Esophagus squamous epithelium (tissue), 5 donors: ENCODE measurements around the gene SPAM1. TPM values are rescaled to one million over a fixed set of nuclear protein-coding genes. Genes with fewer than 3 reads are reported as not detected.

ENCODE experiments used
- DNase-seq: peaks from one replicate; lab custom pipeline; 2025; lab: John Stamatoyannopoulos, UW
- H3K27ac ChIP-seq, 4 donors: fragments of 200-600 bp; sonication (generic); one replicate each; pipeline ENCODE4 v1.5.1; 2016 to 2019; ENCODE audit warnings: mild to moderate bottlenecking in 1 of 4
- H3K27me3 ChIP-seq, 4 donors: fragments of 200-600 bp; sonication (generic); 1 replicate in 3 of 4; 2 replicates in 1 of 4; pipeline versions ENCODE4 v1.5.1 to v1.6.0; 2017 to 2021; ENCODE audit warnings: antibody characterized with exemption in 1 of 4
- H3K36me3 ChIP-seq, 3 donors: fragments of 200-600 bp; sonication (generic); one replicate each; pipeline ENCODE4 v1.5.1; 2016 to 2019
- H3K4me1 ChIP-seq, 3 donors: fragments of 200-600 bp; sonication (generic); one replicate each; pipeline ENCODE4 v1.5.1; 2017 to 2019
- H3K4me3 ChIP-seq, 4 donors: fragments of 200-600 bp; sonication (generic); 1 replicate in 3 of 4; 2 replicates in 1 of 4; pipeline ENCODE4 v1.5.1; 2016 to 2019; ENCODE audit warnings: mild to moderate bottlenecking in 2 of 4, moderate library complexity in 1 of 4
- H3K9me3 ChIP-seq, 3 donors: fragments of 200-600 bp; sonication (generic); one replicate each; pipeline ENCODE4 v1.5.1; 2016 to 2019
- POLR2A ChIP-seq, 4 donors: fragments of 450-650 bp; IDR thresholded peaks; one replicate each; pipeline ENCODE4 v1.6.1; 2017; ENCODE audit warnings: antibody characterized with exemption in 4 of 4, mild to moderate bottlenecking in 4 of 4, moderate library complexity in 3 of 4
- WGBS, 2 donors: methylation state at CpG; one replicate each; pipeline ENCODE4 v1.1.5; 2018; 5-methylcytosine and 5-hydroxymethylcytosine counted together
- intact Hi-C: fragments of 100-400 bp; cut with DNase I; formaldehyde crosslinking; loops from one replicate; pipeline ENCODE4 v1.15.0; 2022
- total RNA-seq, 4 donors: library from RNA; depleted of rRNA; stranded (reverse); fragments of >200 nt; gene quantifications; one replicate each; pipeline ENCODE4 v1.1.0, GENCODE V29; 2016
- TF ChIP-seq, protein P1 (sequence below), 6 experiments: fragments of 450-650 bp in 4 of 6; fragments of 200-600 bp in 2 of 6; sonication (generic) in 2 of 6; IDR thresholded peaks; one replicate each; pipeline ENCODE4 v1.5.1; 2016 to 2019; ENCODE audit warnings: antibody characterized with exemption in 6 of 6, mild to moderate bottlenecking in 4 of 6, moderate library complexity in 4 of 6
- donor health status: DM: yes; HTN: yes; CAD: no.

Gene SPAM1
- not detected for total RNA-seq

- no peak for DNase-seq
- no peak for TF ChIP-seq POLR2A (IDR thresholded peaks at IDR 0.05)
- TF ChIP-seq, protein P1, sequence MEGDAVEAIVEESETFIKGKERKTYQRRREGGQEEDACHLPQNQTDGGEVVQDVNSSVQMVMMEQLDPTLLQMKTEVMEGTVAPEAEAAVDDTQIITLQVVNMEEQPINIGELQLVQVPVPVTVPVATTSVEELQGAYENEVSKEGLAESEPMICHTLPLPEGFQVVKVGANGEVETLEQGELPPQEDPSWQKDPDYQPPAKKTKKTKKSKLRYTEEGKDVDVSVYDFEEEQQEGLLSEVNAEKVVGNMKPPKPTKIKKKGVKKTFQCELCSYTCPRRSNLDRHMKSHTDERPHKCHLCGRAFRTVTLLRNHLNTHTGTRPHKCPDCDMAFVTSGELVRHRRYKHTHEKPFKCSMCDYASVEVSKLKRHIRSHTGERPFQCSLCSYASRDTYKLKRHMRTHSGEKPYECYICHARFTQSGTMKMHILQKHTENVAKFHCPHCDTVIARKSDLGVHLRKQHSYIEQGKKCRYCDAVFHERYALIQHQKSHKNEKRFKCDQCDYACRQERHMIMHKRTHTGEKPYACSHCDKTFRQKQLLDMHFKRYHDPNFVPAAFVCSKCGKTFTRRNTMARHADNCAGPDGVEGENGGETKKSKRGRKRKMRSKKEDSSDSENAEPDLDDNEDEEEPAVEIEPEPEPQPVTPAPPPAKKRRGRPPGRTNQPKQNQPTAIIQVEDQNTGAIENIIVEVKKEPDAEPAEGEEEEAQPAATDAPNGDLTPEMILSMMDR (IDR thresholded peaks at IDR 0.05) = no peak
- intact Hi-C loops = no loop called here
Observed at GRCh38 chr7:123924941-123925340, at the start of gene SPAM1. Gene SPAM1 (plus strand): TSS chr7:123925241. CDS start chr7:123953571, 28,330 bp downstream.

DNA sequence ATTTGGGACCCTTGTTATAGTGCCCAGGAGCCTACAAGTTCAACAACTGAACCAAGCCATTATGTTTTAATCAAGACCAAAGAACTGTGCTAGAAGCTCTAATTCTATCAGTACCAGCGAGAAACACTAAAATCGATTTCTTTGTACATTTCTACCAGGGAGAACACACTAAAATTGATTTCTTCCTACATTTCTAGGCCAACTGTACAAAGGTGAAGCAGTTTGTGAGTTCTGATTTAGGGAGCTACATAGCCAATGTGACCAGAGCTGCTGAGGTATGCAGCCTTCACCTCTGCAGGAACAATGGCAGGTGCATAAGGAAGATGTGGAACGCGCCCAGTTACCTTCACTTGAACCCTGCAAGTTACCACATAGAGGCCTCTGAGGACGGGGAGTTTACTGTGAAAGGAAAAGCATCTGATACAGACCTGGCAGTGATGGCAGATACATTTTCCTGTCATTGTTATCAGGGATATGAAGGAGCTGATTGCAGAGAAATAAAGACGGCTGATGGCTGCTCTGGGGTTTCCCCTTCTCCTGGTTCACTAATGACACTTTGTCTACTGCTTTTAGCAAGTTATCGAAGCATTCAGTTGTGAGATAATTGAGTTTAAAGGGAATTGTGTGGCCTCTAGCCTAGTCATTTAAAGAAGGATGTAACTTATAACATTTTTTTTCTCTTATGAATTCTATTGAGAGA lies 48.3 kb upstream of the SPAM1 start:
- no peaks in the 10 kb centered on the region for H3K4me1 ChIP-seq
- H3K36me3 ChIP-seq = no peaks in the 10 kb centered on the region
- intact Hi-C loops = no loop called here
- no peak for TF ChIP-seq POLR2A (IDR thresholded peaks at IDR 0.05)
- TF ChIP-seq, protein P1 (IDR thresholded peaks at IDR 0.05) = no peak
- no peak for DNase-seq
- peaks cover 0 to 3% (median 0%) of the 10 kb centered on the region in 4 donors for H3K27me3 ChIP-seq
- H3K9me3 ChIP-seq = no peaks in the 10 kb centered on the region
- 51 to 69% methylated on average over 7 of the region's 7 CpGs for WGBS, 2 donors
- H3K27ac ChIP-seq = no peak overlapping the region
- H3K4me3 ChIP-seq = no peak overlapping the region

More at GRCh38 chr7:123924941-123925340, at the start of gene SPAM1:
- no peaks in the 10 kb centered on the region for H3K27me3 ChIP-seq
- no peaks in the 10 kb centered on the region for H3K4me1 ChIP-seq
- H3K27ac ChIP-seq = no peak within 1 kb of the TSS
- no peaks in the 10 kb centered on the region for H3K36me3 ChIP-seq
- no peak within 1 kb of the TSS for H3K4me3 ChIP-seq
- no peaks in the 10 kb centered on the region for H3K9me3 ChIP-seq

GRCh38 chr7:123879628-123880027 lies 45.4 kb upstream of the SPAM1 start:
- Histone ChIP-seq H3K36me3 (no peaks in the 10 kb centered on the region), H3K4me1 (no peaks in the 10 kb centered on the region), H3K27ac (no peak overlapping the region), H3K27me3 (no peaks in the 10 kb centered on the region), H3K9me3 (no peaks in the 10 kb centered on the region), H3K4me3 (no peak overlapping the region)
- TF ChIP-seq, protein P1 (IDR thresholded peaks at IDR 0.05) = no peak
- no peak for TF ChIP-seq POLR2A (IDR thresholded peaks at IDR 0.05)
- intact Hi-C loops = no loop called here
- 73 to 76% methylated on average over 4 of the region's 4 CpGs for WGBS, 2 donors
- DNase-seq = no peak

- no peaks in the 10 kb centered on the region for H3K4me1 ChIP-seq
- no peaks in the 10 kb centered on the region for H3K27me3 ChIP-seq
- no peaks in the 10 kb centered on the region for H3K9me3 ChIP-seq
- intact Hi-C loops = no loop called here
- WGBS, 2 donors = 54 to 79% methylated on average over 2 of the region's 2 CpGs
- H3K27ac ChIP-seq = no peak overlapping the region
- no peaks in the 10 kb centered on the region for H3K36me3 ChIP-seq
- DNase-seq = no peak
- H3K4me3 ChIP-seq = no peak overlapping the region
- TF ChIP-seq, protein P1 (IDR thresholded peaks at IDR 0.05) = no peak
- TF ChIP-seq POLR2A (IDR thresholded peaks at IDR 0.05) = no peak
Observed at GRCh38 chr7:123881300-123881699, 43.7 kb upstream of the SPAM1 start.

DNA sequence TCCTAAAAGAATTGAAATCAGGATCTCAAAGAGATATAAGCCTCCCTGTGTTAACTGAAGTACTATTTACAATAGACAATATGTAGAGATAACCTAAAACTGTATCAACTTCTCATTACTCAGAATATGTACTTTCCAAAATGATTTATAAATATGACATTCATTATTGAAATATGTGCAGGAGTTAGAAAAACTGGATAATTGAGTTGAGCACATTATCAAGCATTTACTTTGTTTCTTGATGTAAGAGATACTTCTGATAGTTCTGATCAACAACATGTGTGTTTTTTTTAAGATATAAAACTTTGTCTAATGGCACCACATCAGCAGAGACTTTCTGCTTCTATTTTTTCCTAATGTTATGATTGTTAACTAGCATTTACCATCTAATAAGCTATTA lies 41.9 kb upstream of the SPAM1 start:
- intact Hi-C loops = no loop called here
- H3K27me3 ChIP-seq = no peaks in the 10 kb centered on the region

More for the DNA sequence above, 41.9 kb upstream of the SPAM1 start:
- TF ChIP-seq, protein P1 (IDR thresholded peaks at IDR 0.05) = no peak
- no peak for TF ChIP-seq POLR2A (IDR thresholded peaks at IDR 0.05)
- Histone ChIP-seq H3K27ac (no peak overlapping the region), H3K9me3 (no peaks in the 10 kb centered on the region), H3K36me3 (no peaks in the 10 kb centered on the region), H3K4me3 (no peak overlapping the region), H3K4me1 (no peaks in the 10 kb centered on the region)
- DNase-seq = no peak
